Uterus (tissue), 4 donors: ENCODE data around the gene LAMA5. TPM values are rescaled to one million over a fixed set of nuclear protein-coding genes. Genes with fewer than 3 reads are reported as not detected.

Experiments
- DNase-seq, 2 donors: peaks; one replicate each; pipeline ENCODE4 v3.0.0-alpha.2; 2019 to 2020
- H3K27ac ChIP-seq, 2 donors: fragments of 200-600 bp; sonication (generic); 1 replicate in 1 of 2; 2 replicates in 1 of 2; pipeline ENCODE4 v1.5.1; 2016 to 2018
- H3K27me3 ChIP-seq, 2 donors: fragments of 200-600 bp; sonication (generic); one replicate each; pipeline ENCODE4 v1.5.1; 2018 to 2019; ENCODE audit warnings: control low read depth in 1 of 2
- H3K36me3 ChIP-seq, 2 donors: fragments of 200-600 bp; sonication (generic); one replicate each; pipeline ENCODE4 v1.5.1; 2019; ENCODE audit warnings: control low read depth in 1 of 2
- H3K4me1 ChIP-seq, 2 donors: fragments of 200-600 bp; sonication (generic); one replicate each; pipeline ENCODE4 v1.5.1; 2018 to 2019; ENCODE audit warnings: control low read depth in 1 of 2
- H3K4me3 ChIP-seq, 2 donors: fragments of 200-600 bp; sonication (generic); 1 replicate in 1 of 2; 2 replicates in 1 of 2; pipeline ENCODE4 v1.5.1; 2018 to 2019; ENCODE audit warnings: mild to moderate bottlenecking in 1 of 2
- H3K9me3 ChIP-seq, 2 donors: fragments of 200-600 bp; sonication (generic); one replicate each; pipeline ENCODE4 v1.5.1; 2019; ENCODE audit warnings: control low read depth in 1 of 2
- CTCF ChIP-seq, 4 experiments: fragments of 200-600 bp in 2 of 4; fragments of 450-650 bp in 2 of 4; sonication (generic) in 2 of 4; IDR thresholded peaks; one replicate each; pipeline ENCODE4 v1.5.1; 2016 to 2019; ENCODE audit warnings: antibody characterized with exemption in 4 of 4, mild to moderate bottlenecking in 2 of 4, moderate library complexity in 1 of 4
- POLR2A ChIP-seq, 2 donors: fragments of 450-650 bp; IDR thresholded peaks; one replicate each; pipeline ENCODE4 v1.6.1; 2016; ENCODE audit warnings: antibody characterized with exemption in 2 of 2, mild to moderate bottlenecking in 1 of 2, moderate library complexity in 1 of 2
- intact Hi-C: fragments of 100-400 bp; cut with DNase I; formaldehyde crosslinking; loops from one replicate; pipeline ENCODE4 v1.15.1; 2023; ENCODE audit warnings: low total_unique reads
- total RNA-seq, 4 donors: library from RNA; depleted of rRNA in 3 of 4; stranded (reverse); fragments of >200 nt in 3 of 4; gene quantifications; one replicate each; pipeline versions ENCODE4 v1.1.0 to v1.2.4, GENCODE V29; 2014 to 2023
- donor health status: DM: yes; HTN: yes; CAD: no.

The LAMA5 gene
- total RNA-seq, 4 donors from 2014 or later, result 50.6 to 375 (median 90.8) TPM

GRCh38 chr20:62293111-62293784 is 73.9 kb downstream of the LAMA5 start:
- no peaks in the 10 kb centered on the region for H3K4me1 ChIP-seq
- no peak overlapping the region for H3K4me3 ChIP-seq
- no peak for DNase-seq
- intact Hi-C loops, result no loop called here
- no peaks in the 10 kb centered on the region for H3K36me3 ChIP-seq
- H3K27me3 ChIP-seq, result no peaks in the 10 kb centered on the region
- TF ChIP-seq CTCF (IDR thresholded peaks at IDR 0.05), result no peak
- no peak for TF ChIP-seq POLR2A (IDR thresholded peaks at IDR 0.05)
- H3K9me3 ChIP-seq, result no peaks in the 10 kb centered on the region
- H3K27ac ChIP-seq, result no peak overlapping the region

GRCh38 chr20:62292108-62292507 is 75.0 kb downstream of the LAMA5 start:
- no peaks in the 10 kb centered on the region for H3K36me3 ChIP-seq
- H3K27me3 ChIP-seq, result no peaks in the 10 kb centered on the region
- no peak overlapping the region for H3K27ac ChIP-seq
- H3K4me3 ChIP-seq, result no peak overlapping the region
- no peaks in the 10 kb centered on the region for H3K4me1 ChIP-seq
- intact Hi-C loops, result no loop called here
- DNase-seq, result no peak
- no peaks in the 10 kb centered on the region for H3K9me3 ChIP-seq
- no peak for TF ChIP-seq CTCF (IDR thresholded peaks at IDR 0.05)
- TF ChIP-seq POLR2A (IDR thresholded peaks at IDR 0.05), result no peak

GRCh38 chr20:62291251-62292066 is 75.7 kb downstream of the LAMA5 start:
- intact Hi-C loops, result no loop called here
- DNase-seq, result no peak
- Histone ChIP-seq H3K9me3 (no peaks in the 10 kb centered on the region), H3K4me1 (no peaks in the 10 kb centered on the region), H3K27me3 (no peaks in the 10 kb centered on the region), H3K27ac (no peak overlapping the region), H3K4me3 (no peak overlapping the region), H3K36me3 (no peaks in the 10 kb centered on the region)
- TF ChIP-seq POLR2A (IDR thresholded peaks at IDR 0.05) (no peak), CTCF (IDR thresholded peaks at IDR 0.05) (no peak)

GRCh38 chr20:62289898-62290297 is 77.2 kb downstream of the LAMA5 start:
- DNase-seq, result no peak
- Histone ChIP-seq H3K27ac (no peak overlapping the region), H3K9me3 (no peaks in the 10 kb centered on the region), H3K4me3 (no peak overlapping the region), H3K27me3 (no peaks in the 10 kb centered on the region), H3K4me1 (no peaks in the 10 kb centered on the region), H3K36me3 (no peaks in the 10 kb centered on the region)
- TF ChIP-seq POLR2A (IDR thresholded peaks at IDR 0.05), result no peak
- TF ChIP-seq CTCF (IDR thresholded peaks at IDR 0.05), result no peak
- intact Hi-C loops, result no loop called here

GRCh38 chr20:62289131-62289530 is 78.0 kb downstream of the LAMA5 start:
- no peak for TF ChIP-seq CTCF (IDR thresholded peaks at IDR 0.05)
- TF ChIP-seq POLR2A (IDR thresholded peaks at IDR 0.05), result no peak
- Histone ChIP-seq H3K4me3 (no peak overlapping the region), H3K9me3 (no peaks in the 10 kb centered on the region), H3K27me3 (no peaks in the 10 kb centered on the region), H3K4me1 (no peaks in the 10 kb centered on the region), H3K36me3 (no peaks in the 10 kb centered on the region), H3K27ac (no peak overlapping the region)
- no peak for DNase-seq
- intact Hi-C loops, result no loop called here
